Endothelial cell of umbilical vein (primary cell): ENCODE data around the gene CDK5RAP2.

Experiments
- EZH2 ChIP-seq: IDR thresholded peaks from 2 replicates; pipeline ENCODE4 v1.6.1; 2012; ENCODE audit warnings: borderline replicate concordance, low read depth, mild to moderate bottlenecking, moderate library complexity, low read length, inconsistent platforms; ENCODE audit not compliant: severe bottlenecking
- FOS ChIP-seq: IDR thresholded peaks from 2 replicates; pipeline ENCODE4 v1.6.1; 2011; ENCODE audit warnings: mild to moderate bottlenecking, low read length, moderate library complexity, borderline replicate concordance; ENCODE audit not compliant: insufficient read depth
- GATA2 ChIP-seq: IDR thresholded peaks from 2 replicates; pipeline ENCODE4 v1.7.0; 2011; ENCODE audit warnings: low read depth, mild to moderate bottlenecking, moderate library complexity, mixed read lengths, low read length; ENCODE audit not compliant: insufficient read length, insufficient read depth
- JUN ChIP-seq: IDR thresholded peaks from 2 replicates; pipeline ENCODE4 v1.6.1; 2011; ENCODE audit warnings: borderline replicate concordance, low read depth; ENCODE audit not compliant: insufficient read length, insufficient read depth
- POLR2A ChIP-seq: IDR thresholded peaks from 2 replicates; pipeline ENCODE4 v1.6.1; 2012; ENCODE audit warnings: low read depth, mild to moderate bottlenecking, control low read depth, low read length
- POLR2AphosphoS5 ChIP-seq: IDR thresholded peaks from 2 replicates; pipeline ENCODE4 v1.6.1; 2012; ENCODE audit warnings: low read depth, mild to moderate bottlenecking, control low read depth, low read length, moderate library complexity; ENCODE audit not compliant: insufficient read depth
- TF ChIP-seq, protein P1 (sequence below), 2 donors: IDR thresholded peaks; 1 replicate in 1 of 2; 2 replicates in 1 of 2; pipeline ENCODE4 v1.5.1; 2011; ENCODE audit warnings: low read length in 2 of 2, mild to moderate bottlenecking in 2 of 2, moderate library complexity in 2 of 2, control low read depth in 1 of 2, inconsistent platforms in 1 of 2, low read depth in 1 of 2; ENCODE audit not compliant: insufficient read depth in 1 of 2; ENCODE audit errors: extremely low read depth in 1 of 2

DNA sequence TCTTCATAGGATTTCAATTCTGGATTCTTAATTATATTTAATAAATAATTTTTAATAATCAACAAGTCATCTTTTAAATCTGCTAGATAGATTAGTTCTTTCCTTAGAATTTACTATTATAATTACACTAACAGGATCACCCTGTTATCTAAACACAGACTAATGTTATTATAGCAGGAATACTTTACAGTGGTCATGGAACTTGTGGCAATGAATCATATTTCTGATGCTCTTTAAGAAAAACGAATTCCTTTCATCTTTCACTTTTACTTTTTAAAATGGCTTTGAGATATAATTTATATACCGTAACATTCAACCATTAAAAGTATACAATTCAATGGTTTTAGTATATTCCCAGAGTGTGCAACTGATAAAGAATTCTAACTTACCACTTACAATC lies 29.7 kb upstream of the CDK5RAP2 start:
- TF ChIP-seq, protein P1, sequence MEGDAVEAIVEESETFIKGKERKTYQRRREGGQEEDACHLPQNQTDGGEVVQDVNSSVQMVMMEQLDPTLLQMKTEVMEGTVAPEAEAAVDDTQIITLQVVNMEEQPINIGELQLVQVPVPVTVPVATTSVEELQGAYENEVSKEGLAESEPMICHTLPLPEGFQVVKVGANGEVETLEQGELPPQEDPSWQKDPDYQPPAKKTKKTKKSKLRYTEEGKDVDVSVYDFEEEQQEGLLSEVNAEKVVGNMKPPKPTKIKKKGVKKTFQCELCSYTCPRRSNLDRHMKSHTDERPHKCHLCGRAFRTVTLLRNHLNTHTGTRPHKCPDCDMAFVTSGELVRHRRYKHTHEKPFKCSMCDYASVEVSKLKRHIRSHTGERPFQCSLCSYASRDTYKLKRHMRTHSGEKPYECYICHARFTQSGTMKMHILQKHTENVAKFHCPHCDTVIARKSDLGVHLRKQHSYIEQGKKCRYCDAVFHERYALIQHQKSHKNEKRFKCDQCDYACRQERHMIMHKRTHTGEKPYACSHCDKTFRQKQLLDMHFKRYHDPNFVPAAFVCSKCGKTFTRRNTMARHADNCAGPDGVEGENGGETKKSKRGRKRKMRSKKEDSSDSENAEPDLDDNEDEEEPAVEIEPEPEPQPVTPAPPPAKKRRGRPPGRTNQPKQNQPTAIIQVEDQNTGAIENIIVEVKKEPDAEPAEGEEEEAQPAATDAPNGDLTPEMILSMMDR (IDR thresholded peaks at IDR 0.05; ENCODE audit: extremely low read depth in 1 of 2, insufficient read depth in 1 of 2, low read depth in 1 of 2, low read length in 2 of 2), result no peak
- no peak for TF ChIP-seq EZH2
- no peak for TF ChIP-seq GATA2
- no peak for TF ChIP-seq JUN
- TF ChIP-seq POLR2A, result no peak
- no peak for TF ChIP-seq FOS
- no peak for TF ChIP-seq POLR2AphosphoS5
